Gastroesophageal sphincter (tissue), 4 donors: ENCODE results near the gene CREB1. TPM values are rescaled to one million over a fixed set of nuclear protein-coding genes. Genes with fewer than 3 reads are reported as not detected.
A peak's percentile ranks its signal among the peaks of the same experiment; 100 is the strongest.

ENCODE experiments used
- ATAC-seq: fragments of 150-250 bp; one replicate; pipeline ENCODE4 v1.9.1; 2016; ENCODE audit warnings: mild to moderate bottlenecking, moderate library complexity
- H3K27ac ChIP-seq, 4 donors: fragments of 200-600 bp; sonication (generic) in 3 of 4; 1 replicate in 3 of 4; 2 replicates in 1 of 4; pipeline ENCODE4 v1.5.1; 2016 to 2019
- H3K27me3 ChIP-seq: fragments of 200-600 bp; sonication (generic); one replicate; pipeline ENCODE4 v1.5.1; 2019
- H3K36me3 ChIP-seq, 2 donors: fragments of 200-600 bp; sonication (generic); one replicate each; pipeline ENCODE4 v1.5.1; 2019; ENCODE audit warnings: control low read depth in 1 of 2
- H3K4me1 ChIP-seq, 3 donors: fragments of 200-600 bp; sonication (generic); 1 replicate in 2 of 3; 2 replicates in 1 of 3; pipeline ENCODE4 v1.5.1; 2016 to 2019; ENCODE audit warnings: control low read depth in 2 of 3
- H3K4me3 ChIP-seq, 2 donors: fragments of 200-600 bp; sonication (generic); one replicate each; pipeline ENCODE4 v1.5.1; 2019; ENCODE audit warnings: mild to moderate bottlenecking in 1 of 2, moderate library complexity in 1 of 2
- H3K9me3 ChIP-seq, 3 donors: fragments of 200-600 bp; sonication (generic); one replicate each; pipeline ENCODE4 v1.5.1; 2017 to 2019; ENCODE audit warnings: control low read depth in 2 of 3
- EP300 ChIP-seq: sonication (generic); formaldehyde crosslinking; IDR thresholded peaks from one replicate; pipeline ENCODE4 v1.6.1; 2017; ENCODE audit warnings: antibody characterized with exemption, mild to moderate bottlenecking
- POLR2A ChIP-seq, 2 donors: fragments of 450-650 bp; IDR thresholded peaks; one replicate each; pipeline ENCODE4 v1.6.1; 2017; ENCODE audit warnings: antibody characterized with exemption in 2 of 2, mild to moderate bottlenecking in 2 of 2, moderate library complexity in 1 of 2
- POLR2AphosphoS5 ChIP-seq: sonication (generic); formaldehyde crosslinking; IDR thresholded peaks from one replicate; pipeline ENCODE4 v1.6.1; 2017; ENCODE audit warnings: antibody characterized with exemption
- WGBS, 2 donors: methylation state at CpG; one replicate each; pipeline ENCODE4 v1.1.5; 2018; ENCODE audit warnings: low coverage in 1 of 2; 5-methylcytosine and 5-hydroxymethylcytosine counted together
- total RNA-seq, 4 donors: library from RNA; depleted of rRNA; stranded (reverse); fragments of >200 nt; gene quantifications; one replicate each; pipeline ENCODE4 v1.1.0, GENCODE V29; 2016
- TF ChIP-seq, protein P1 (sequence below), 4 experiments: fragments of 200-600 bp in 2 of 4; fragments of 450-650 bp in 2 of 4; sonication (generic) in 1 of 4; IDR thresholded peaks; one replicate each; pipeline ENCODE4 v1.5.1; 2017 to 2019; ENCODE audit warnings: antibody characterized with exemption in 4 of 4, mild to moderate bottlenecking in 2 of 4, moderate library complexity in 2 of 4

The CREB1 gene
- total RNA-seq, 4 donors from 2014 or later, result 46.0 to 60.2 (median 57.5) TPM

DNA sequence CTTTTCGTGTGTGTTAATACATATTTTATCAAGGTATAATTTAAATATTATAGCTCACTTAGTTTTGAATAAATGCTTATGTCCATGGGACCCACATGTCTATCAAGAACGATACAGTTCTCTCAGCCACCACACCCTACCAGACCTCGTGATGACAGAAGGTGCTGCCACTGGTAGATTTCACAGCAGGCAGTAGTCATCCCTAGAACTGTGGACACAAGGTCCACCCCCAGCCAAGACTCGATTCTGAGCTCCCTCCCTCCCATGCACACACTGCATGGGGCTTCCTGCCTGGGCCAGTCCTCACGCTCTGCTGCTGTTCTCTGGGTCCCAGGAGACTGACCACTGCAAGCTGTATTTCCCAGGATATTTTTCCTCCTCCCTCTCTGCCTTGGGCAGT lies 26.5 kb upstream of the CREB1 start:
- H3K4me3 ChIP-seq, result no peak overlapping the region
- peak; percentile 57 for ATAC-seq
- H3K4me1 ChIP-seq, result peaks cover 7 to 42% (median 11%) of the 10 kb centered on the region in 3 donors
- no peaks in the 10 kb centered on the region for H3K9me3 ChIP-seq
- no peak for TF ChIP-seq EP300
- TF ChIP-seq, protein P1, sequence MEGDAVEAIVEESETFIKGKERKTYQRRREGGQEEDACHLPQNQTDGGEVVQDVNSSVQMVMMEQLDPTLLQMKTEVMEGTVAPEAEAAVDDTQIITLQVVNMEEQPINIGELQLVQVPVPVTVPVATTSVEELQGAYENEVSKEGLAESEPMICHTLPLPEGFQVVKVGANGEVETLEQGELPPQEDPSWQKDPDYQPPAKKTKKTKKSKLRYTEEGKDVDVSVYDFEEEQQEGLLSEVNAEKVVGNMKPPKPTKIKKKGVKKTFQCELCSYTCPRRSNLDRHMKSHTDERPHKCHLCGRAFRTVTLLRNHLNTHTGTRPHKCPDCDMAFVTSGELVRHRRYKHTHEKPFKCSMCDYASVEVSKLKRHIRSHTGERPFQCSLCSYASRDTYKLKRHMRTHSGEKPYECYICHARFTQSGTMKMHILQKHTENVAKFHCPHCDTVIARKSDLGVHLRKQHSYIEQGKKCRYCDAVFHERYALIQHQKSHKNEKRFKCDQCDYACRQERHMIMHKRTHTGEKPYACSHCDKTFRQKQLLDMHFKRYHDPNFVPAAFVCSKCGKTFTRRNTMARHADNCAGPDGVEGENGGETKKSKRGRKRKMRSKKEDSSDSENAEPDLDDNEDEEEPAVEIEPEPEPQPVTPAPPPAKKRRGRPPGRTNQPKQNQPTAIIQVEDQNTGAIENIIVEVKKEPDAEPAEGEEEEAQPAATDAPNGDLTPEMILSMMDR (IDR thresholded peaks at IDR 0.05), result no peak
- 55 to 71% methylated on average over 3 to 5 of the region's 5 CpGs for WGBS, 2 donors
- H3K36me3 ChIP-seq, result no peaks in the 10 kb centered on the region
- no peaks in the 10 kb centered on the region for H3K27me3 ChIP-seq
- peak overlapping the region in 1 of 4 donors; percentile 10 for H3K27ac ChIP-seq

GRCh38 chr2:207504513-207505170 lies 25.1 kb upstream of the CREB1 start:
- H3K4me1 ChIP-seq, result peaks cover 7 to 35% (median 11%) of the 10 kb centered on the region in 3 donors
- H3K27ac ChIP-seq, result peak overlapping the region; percentile 37 to 72 (median 66)
- ATAC-seq, result no peak
- H3K36me3 ChIP-seq, result no peaks in the 10 kb centered on the region
- 10 to 29% methylated on average over 6 to 8 of the region's 11 CpGs for WGBS, 2 donors
- H3K27me3 ChIP-seq, result no peaks in the 10 kb centered on the region
- no peaks in the 10 kb centered on the region for H3K9me3 ChIP-seq
- no peak overlapping the region for H3K4me3 ChIP-seq
- no peak for TF ChIP-seq EP300
- TF ChIP-seq, protein P1 (IDR thresholded peaks at IDR 0.05), result peak in 1 of 4 experiments; percentile 35

GRCh38 chr2:207505171-207505570 lies 24.6 kb upstream of the CREB1 start:
- no peak overlapping the region for H3K4me3 ChIP-seq
- no peaks in the 10 kb centered on the region for H3K36me3 ChIP-seq
- no peaks in the 10 kb centered on the region for H3K9me3 ChIP-seq
- no peak for ATAC-seq
- H3K27ac ChIP-seq, result peak overlapping the region; percentile 37 to 72 (median 66)
- TF ChIP-seq POLR2AphosphoS5 (no peak), EP300 (no peak), POLR2A (IDR thresholded peaks at IDR 0.05) (no peak)
- TF ChIP-seq, protein P1 (IDR thresholded peaks at IDR 0.05), result no peak
- H3K4me1 ChIP-seq, result peaks cover 7 to 35% (median 11%) of the 10 kb centered on the region in 3 donors
- WGBS, 2 donors, result 37 to 47% methylated on average over 3 of the region's 3 CpGs
- H3K27me3 ChIP-seq, result no peaks in the 10 kb centered on the region

DNA sequence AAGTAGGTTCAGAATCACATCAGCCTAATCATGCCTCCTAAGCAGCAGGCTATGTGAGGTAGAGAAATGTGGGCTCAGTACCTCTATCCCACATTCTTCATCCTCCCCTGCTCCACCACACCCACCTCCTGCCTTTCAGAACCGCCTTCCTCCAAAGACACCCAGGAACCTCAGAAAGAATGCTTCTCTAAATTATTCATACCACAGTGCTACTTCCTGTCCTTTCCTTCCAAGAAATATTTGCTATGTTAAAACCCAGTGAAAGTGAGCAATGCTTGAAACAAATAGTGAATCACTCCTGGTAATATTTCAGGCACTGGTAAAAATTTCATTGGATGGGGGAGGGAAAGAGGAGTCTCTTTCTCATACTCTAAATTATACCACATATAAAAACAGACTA lies 24.0 kb upstream of the CREB1 start:
- 0 to 20% methylated on average over 1 of the region's 1 CpG for WGBS, 2 donors
- Histone ChIP-seq H3K9me3 (no peaks in the 10 kb centered on the region), H3K27ac (peak overlapping the region; percentile 37 to 72 (median 66)), H3K36me3 (no peaks in the 10 kb centered on the region), H3K4me3 (no peak overlapping the region), H3K27me3 (no peaks in the 10 kb centered on the region), H3K4me1 (peaks cover 7 to 35% (median 11%) of the 10 kb centered on the region in 3 donors)
- TF ChIP-seq EP300 (no peak), POLR2A (IDR thresholded peaks at IDR 0.05) (no peak), POLR2AphosphoS5 (peak; percentile 42)
- TF ChIP-seq, protein P1 (IDR thresholded peaks at IDR 0.05), result no peak
- peak; percentile 39 for ATAC-seq

DNA sequence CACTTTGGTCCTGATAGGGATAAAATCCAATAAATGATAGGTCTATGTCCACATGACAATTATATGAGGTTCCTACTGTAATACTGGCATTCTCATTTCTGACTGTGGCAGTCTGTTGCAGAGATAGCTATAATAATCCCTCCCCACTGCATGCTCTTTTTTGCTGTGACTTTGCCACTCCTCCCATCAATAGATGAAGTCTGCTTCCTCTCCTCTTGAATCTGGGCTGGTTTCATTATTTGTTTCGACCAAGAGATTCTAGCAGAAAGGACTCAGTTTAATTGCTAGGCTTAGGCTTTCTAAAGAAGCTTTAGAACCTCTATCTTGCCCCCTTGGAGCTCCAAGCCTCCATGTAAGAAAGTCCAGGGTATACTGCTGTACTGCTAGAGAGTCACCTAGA lies 23.3 kb upstream of the CREB1 start:
- no peak for ATAC-seq
- Histone ChIP-seq H3K36me3 (no peaks in the 10 kb centered on the region), H3K4me1 (peaks cover 7 to 35% (median 11%) of the 10 kb centered on the region in 3 donors), H3K27me3 (no peaks in the 10 kb centered on the region), H3K4me3 (no peak overlapping the region), H3K9me3 (no peaks in the 10 kb centered on the region), H3K27ac (peak overlapping the region in 1 of 4 donors; percentile 72)
- TF ChIP-seq EP300, result no peak
- no peak for TF ChIP-seq POLR2A (IDR thresholded peaks at IDR 0.05)
- TF ChIP-seq POLR2AphosphoS5, result no peak
- TF ChIP-seq, protein P1 (IDR thresholded peaks at IDR 0.05), result no peak
- 62% methylated on average over 1 of the region's 1 CpG; no CpG with 5 or more reads in 1 of the 2 donors for WGBS, 2 donors
